Suprapubic skin (tissue), 4 donors: Measurements from ENCODE around the gene PASD1.
A peak's percentile ranks its signal among the peaks of the same experiment; 100 is the strongest.

Experiments used
- POLR2A ChIP-seq, 2 donors: fragments of 450-650 bp; IDR thresholded peaks; one replicate each; pipeline ENCODE4 v1.6.1; 2017; ENCODE audit warnings: antibody characterized with exemption in 2 of 2, mild to moderate bottlenecking in 2 of 2, moderate library complexity in 2 of 2
- POLR2AphosphoS5 ChIP-seq, 3 donors: sonication (generic); formaldehyde crosslinking; IDR thresholded peaks; one replicate each; pipeline ENCODE4 v1.6.1; 2017; ENCODE audit warnings: antibody characterized with exemption in 3 of 3
- TF ChIP-seq, protein P1 (sequence below), 2 donors: fragments of 200-600 bp in 1 of 2; fragments of 450-650 bp in 1 of 2; sonication (generic) in 1 of 2; IDR thresholded peaks; one replicate each; pipeline ENCODE4 v1.5.1; 2016 to 2019; ENCODE audit warnings: antibody characterized with exemption in 2 of 2, mild to moderate bottlenecking in 1 of 2, moderate library complexity in 1 of 2

DNA sequence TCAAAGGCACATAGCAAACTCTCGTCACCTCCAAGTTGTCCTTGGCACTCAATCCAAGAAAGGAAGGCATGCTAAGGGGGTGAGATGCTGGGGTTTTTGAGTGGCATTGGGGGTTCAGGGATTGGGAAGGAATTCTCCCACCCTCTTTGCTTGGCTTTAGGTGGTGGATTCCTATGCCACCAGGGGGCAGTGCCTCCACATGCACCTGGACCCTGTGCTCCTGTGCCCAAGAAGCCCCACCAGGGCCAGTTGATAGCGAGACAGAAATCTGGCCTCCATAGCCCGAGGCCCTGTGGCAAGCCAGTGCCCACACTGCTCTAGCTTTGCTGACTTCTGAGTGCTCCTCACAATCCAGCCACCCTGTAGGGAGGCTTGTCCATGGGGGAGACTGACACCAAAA lies 150.4 kb downstream of the PASD1 start:
- TF ChIP-seq, protein P1, sequence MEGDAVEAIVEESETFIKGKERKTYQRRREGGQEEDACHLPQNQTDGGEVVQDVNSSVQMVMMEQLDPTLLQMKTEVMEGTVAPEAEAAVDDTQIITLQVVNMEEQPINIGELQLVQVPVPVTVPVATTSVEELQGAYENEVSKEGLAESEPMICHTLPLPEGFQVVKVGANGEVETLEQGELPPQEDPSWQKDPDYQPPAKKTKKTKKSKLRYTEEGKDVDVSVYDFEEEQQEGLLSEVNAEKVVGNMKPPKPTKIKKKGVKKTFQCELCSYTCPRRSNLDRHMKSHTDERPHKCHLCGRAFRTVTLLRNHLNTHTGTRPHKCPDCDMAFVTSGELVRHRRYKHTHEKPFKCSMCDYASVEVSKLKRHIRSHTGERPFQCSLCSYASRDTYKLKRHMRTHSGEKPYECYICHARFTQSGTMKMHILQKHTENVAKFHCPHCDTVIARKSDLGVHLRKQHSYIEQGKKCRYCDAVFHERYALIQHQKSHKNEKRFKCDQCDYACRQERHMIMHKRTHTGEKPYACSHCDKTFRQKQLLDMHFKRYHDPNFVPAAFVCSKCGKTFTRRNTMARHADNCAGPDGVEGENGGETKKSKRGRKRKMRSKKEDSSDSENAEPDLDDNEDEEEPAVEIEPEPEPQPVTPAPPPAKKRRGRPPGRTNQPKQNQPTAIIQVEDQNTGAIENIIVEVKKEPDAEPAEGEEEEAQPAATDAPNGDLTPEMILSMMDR (IDR thresholded peaks at IDR 0.05), result peak in 1 of 2 donors; percentile 18
- TF ChIP-seq POLR2A (IDR thresholded peaks at IDR 0.05) (no peak), POLR2AphosphoS5 (IDR thresholded peaks at IDR 0.05) (no peak)
